H1 (cell line): ENCODE measurements around the gene ASXL1. TPM values are rescaled to one million over a fixed set of nuclear protein-coding genes. Genes with fewer than 3 reads are reported as not detected.

Experiments used
- CTCF ChIA-PET: fragments of 300-600 bp; sonication (Branson Sonifier 250); formaldehyde crosslinking; loops from one replicate; lab custom pipeline; 2021; ENCODE audit not compliant: partially characterized antibody; lab: Charles Lee
- POLR2A ChIA-PET: fragments of 300-600 bp; sonication (Branson Sonifier 250); formaldehyde crosslinking; loops from one replicate; lab custom pipeline; 2021; ENCODE audit warnings: inconsistent platforms; ENCODE audit not compliant: partially characterized antibody; lab: Charles Lee
- DNase-seq, 2 experiments: peaks; one replicate each; pipeline versions ENCODE4 v3.0.0 to v3.0.0-alpha.2; 2010 to 2022; ENCODE audit warnings: low spot score in 2 of 2, low read depth in 1 of 2, mixed read lengths in 1 of 2
- FAIRE-seq: peaks from 2 replicates; lab custom pipeline; 2011; peaks lifted over from hg19 to GRCh38; lab: Jason Lieb, UNC
- H2AFZ ChIP-seq: 2 replicates; pipeline ENCODE4 v1.8.1; 2012; ENCODE audit warnings: low read length, inconsistent platforms
- H2AK5ac ChIP-seq: 2 replicates; pipeline ENCODE4 v1.6.1; 2013; ENCODE audit warnings: low read depth, low read length
- H2BK120ac ChIP-seq: replicated peaks from 2 replicates; pipeline ENCODE3; 2013; ENCODE audit warnings: low read depth, low read length, inconsistent platforms
- H2BK12ac ChIP-seq: 2 replicates; pipeline ENCODE4 v1.6.1; 2013; ENCODE audit warnings: low read depth, low read length
- H2BK15ac ChIP-seq: 2 replicates; pipeline ENCODE4 v1.6.1; 2013; ENCODE audit warnings: low read length
- H2BK20ac ChIP-seq: 2 replicates; pipeline ENCODE4 v1.6.1; 2013; ENCODE audit warnings: low read length
- H2BK5ac ChIP-seq: 2 replicates; pipeline ENCODE4 v1.6.1; 2013; ENCODE audit warnings: low read depth, low read length
- H3K14ac ChIP-seq: 2 replicates; pipeline ENCODE4 v1.6.1; 2013; ENCODE audit warnings: inconsistent platforms; ENCODE audit not compliant: insufficient read length
- H3K18ac ChIP-seq: 2 replicates; pipeline ENCODE4 v1.6.1; 2013; ENCODE audit warnings: low read length; ENCODE audit errors: extremely low read depth
- H3K23ac ChIP-seq: 2 replicates; pipeline ENCODE4 v1.6.1; 2013; ENCODE audit warnings: inconsistent platforms; ENCODE audit not compliant: insufficient read length
- H3K23me2 ChIP-seq: 2 replicates; pipeline ENCODE4 v1.6.1; 2013; ENCODE audit warnings: low read depth, low read length
- H3K27ac ChIP-seq: 2 replicates; pipeline ENCODE4 v1.6.1; 2011; ENCODE audit warnings: low read depth, low read length, inconsistent platforms
- H3K27me3 ChIP-seq, 4 experiments: replicated peaks in 1 of 4; 1 replicate in 1 of 4; 2 replicates in 3 of 4; pipeline versions ENCODE4 v1.6.1 to v1.8.1; 2011 to 2013; ENCODE audit warnings: low read length in 3 of 4, mild to moderate bottlenecking in 3 of 4, inconsistent platforms in 2 of 4, mixed read lengths in 2 of 4, moderate library complexity in 1 of 4; ENCODE audit not compliant: control insufficient read depth in 3 of 4, insufficient read depth in 3 of 4; ENCODE audit errors: extremely low read depth in 1 of 4
- H3K36me3 ChIP-seq, 4 experiments: 2 replicates each; pipeline versions ENCODE4 v1.6.1 to v1.8.1; 2011 to 2013; ENCODE audit warnings: mild to moderate bottlenecking in 4 of 4, low read length in 3 of 4, moderate library complexity in 2 of 4, control low read depth in 1 of 4, inconsistent platforms in 1 of 4; ENCODE audit not compliant: insufficient read depth in 4 of 4, control insufficient read depth in 2 of 4
- H3K4ac ChIP-seq: replicated peaks from 2 replicates; pipeline ENCODE3; 2013; ENCODE audit warnings: low read length, low read depth, mixed read lengths, inconsistent platforms; ENCODE audit not compliant: insufficient read length
- H3K4me1 ChIP-seq, 4 experiments: replicated peaks in 1 of 4; 1 replicate in 1 of 4; 2 replicates in 3 of 4; pipeline versions ENCODE4 v1.6.1 to v1.8.1; 2011 to 2013; ENCODE audit warnings: low read length in 3 of 4, inconsistent platforms in 2 of 4, mixed read lengths in 1 of 4; ENCODE audit not compliant: insufficient read depth in 4 of 4, control insufficient read depth in 3 of 4
- H3K4me2 ChIP-seq, 2 experiments: 2 replicates each; pipeline versions ENCODE4 v1.6.1 to v1.8.1; 2011 to 2013; ENCODE audit warnings: low read depth in 2 of 2, low read length in 2 of 2, control low read depth in 1 of 2, inconsistent platforms in 1 of 2, mild to moderate bottlenecking in 1 of 2; ENCODE audit not compliant: insufficient read depth in 1 of 2
- H3K4me3 ChIP-seq, 4 experiments: fragments of 200-600, 300-600 bp in 1 of 4; sonication (generic), shearing (Covaris generic), sonication (Bioruptor Twin) in 1 of 4; 2 replicates each; pipeline versions ENCODE4 v1.5.1 to v1.8.1; 2011 to 2016; ENCODE audit warnings: low read length in 4 of 4, low read depth in 3 of 4, control low read depth in 2 of 4, inconsistent platforms in 2 of 4, mild to moderate bottlenecking in 2 of 4, mixed read lengths in 1 of 4, moderate library complexity in 1 of 4; ENCODE audit not compliant: insufficient read depth in 2 of 4; ENCODE audit errors: extremely low read depth in 1 of 4
- H3K56ac ChIP-seq: replicated peaks from 2 replicates; pipeline ENCODE3; 2013; ENCODE audit warnings: low read depth, mild to moderate bottlenecking, mixed read lengths, low read length, inconsistent platforms; ENCODE audit not compliant: insufficient read length
- H3K79me1 ChIP-seq: 2 replicates; pipeline ENCODE4 v1.6.1; 2013; ENCODE audit warnings: low read depth, low read length, control low read depth
- H3K79me2 ChIP-seq, 2 experiments: 2 replicates each; pipeline versions ENCODE4 v1.6.1 to v1.8.1; 2012 to 2013; ENCODE audit warnings: low read length in 2 of 2, mild to moderate bottlenecking in 2 of 2, inconsistent platforms in 1 of 2; ENCODE audit not compliant: insufficient read depth in 2 of 2, control insufficient read depth in 1 of 2
- H3K9ac ChIP-seq, 4 experiments: replicated peaks in 1 of 4; 1 replicate in 1 of 4; 2 replicates in 3 of 4; pipeline versions ENCODE4 v1.6.1 to v1.8.1; 2011 to 2013; ENCODE audit warnings: low read depth in 3 of 4, low read length in 3 of 4, control low read depth in 2 of 4, mild to moderate bottlenecking in 2 of 4, moderate library complexity in 2 of 4, inconsistent platforms in 1 of 4; ENCODE audit errors: extremely low read depth in 1 of 4
- H3K9me3 ChIP-seq, 2 experiments: 2 replicates each; pipeline versions ENCODE4 v1.6.1 to v1.8.1; 2012 to 2013; ENCODE audit warnings: mild to moderate bottlenecking in 2 of 2, moderate library complexity in 2 of 2, control low read depth in 1 of 2, inconsistent platforms in 1 of 2, low read depth in 1 of 2, low read length in 1 of 2, mixed read lengths in 1 of 2; ENCODE audit not compliant: insufficient read depth in 2 of 2
- H4K20me1 ChIP-seq, 2 experiments: replicated peaks in 1 of 2; 2 replicates each; pipeline versions ENCODE3 to v1.8.1; 2011 to 2013; ENCODE audit warnings: inconsistent platforms in 2 of 2, low read length in 2 of 2, mild to moderate bottlenecking in 1 of 2; ENCODE audit not compliant: insufficient read depth in 2 of 2, control insufficient read depth in 1 of 2
- H4K5ac ChIP-seq: 2 replicates; pipeline ENCODE4 v1.6.1; 2013; ENCODE audit warnings: low read length, low read depth, mixed read lengths, inconsistent platforms; ENCODE audit not compliant: insufficient read length
- H4K8ac ChIP-seq: 2 replicates; pipeline ENCODE4 v1.8.0; 2013; ENCODE audit warnings: mild to moderate bottlenecking, moderate library complexity, low read length, inconsistent platforms; ENCODE audit not compliant: insufficient read depth; ENCODE audit errors: extremely low read depth
- H4K91ac ChIP-seq: replicated peaks from 2 replicates; pipeline ENCODE3; 2013; ENCODE audit warnings: low read length, mixed read lengths, inconsistent platforms; ENCODE audit not compliant: insufficient read length
- BACH1 ChIP-seq: IDR thresholded peaks from 2 replicates; pipeline ENCODE4 v1.6.1; 2012; ENCODE audit warnings: low read length, improper control_type of control experiment
- JUN ChIP-seq: IDR thresholded peaks from 2 replicates; pipeline ENCODE4 v1.6.1; 2011; ENCODE audit warnings: low read depth, mild to moderate bottlenecking, improper control_type of control experiment, low read length
- KDM4A ChIP-seq: IDR thresholded peaks from one replicate; pipeline ENCODE4 v1.7.1; 2012; ENCODE audit warnings: low read depth, mild to moderate bottlenecking, moderate library complexity, low read length, inconsistent platforms; ENCODE audit not compliant: severe bottlenecking
- MAX ChIP-seq: IDR thresholded peaks from 2 replicates; pipeline ENCODE4 v1.6.1; 2012; ENCODE audit warnings: inconsistent platforms
- POLR2A ChIP-seq, 2 experiments: IDR thresholded peaks; 1 replicate in 1 of 2; 2 replicates in 1 of 2; pipeline ENCODE4 v1.6.1; 2011; ENCODE audit warnings: low read depth in 2 of 2, low read length in 2 of 2, mild to moderate bottlenecking in 2 of 2; ENCODE audit errors: control extremely low read depth in 1 of 2
- SP2 ChIP-seq: IDR thresholded peaks from 2 replicates; pipeline ENCODE4 v1.6.1; 2012; ENCODE audit warnings: mild to moderate bottlenecking, low read length, inconsistent platforms
- SUZ12 ChIP-seq: fragments of 200-600 bp; sonication (generic); IDR thresholded peaks from 2 replicates; pipeline ENCODE4 v1.6.1; 2012; ENCODE audit warnings: mild to moderate bottlenecking, inconsistent platforms, low read length, moderate library complexity, mixed read lengths
- WGBS, 2 experiments: shearing (Covaris generic) in 1 of 2; methylation state at CpG; one replicate each; pipeline versions ENCODE4 v1.1.6 to v1.1.7; 2013 to 2015; ENCODE audit warnings: low lambda C conversion rate in 2 of 2, mixed read lengths in 2 of 2, inconsistent platforms in 1 of 2, low coverage in 1 of 2, missing lambda C conversion rate in 1 of 2; ENCODE audit not compliant: insufficient replicate concordance in 2 of 2, insufficient coverage in 1 of 2, insufficient read length in 1 of 2; ENCODE audit errors: extremely low coverage in 1 of 2, missing lambda C conversion rate in 1 of 2; 5-methylcytosine and 5-hydroxymethylcytosine counted together
- polyA plus RNA-seq, 7 experiments: library from polyadenylated mRNA; depleted of rRNA in 3 of 7; stranded (reverse) in 5 of 7; unstranded in 2 of 7; fragments of >200 nt in 5 of 7; fragments of 200-250 nt in 2 of 7; gene quantifications; 1 replicate in 5 of 7; 2 replicates in 1 of 7; 4 replicates in 1 of 7; pipeline versions ENCODE4 v1.2.1 to v1.2.3, GENCODE V29; 2011 to 2013; ENCODE audit warnings: missing spikeins in 2 of 7, mixed read lengths in 2 of 7
- total RNA-seq: library from RNA; stranded (reverse); fragmentation: NEBNext Ultra II Directional; extraction: Animal tissue kit (Norgen Biotek cat#: 25700); gene quantifications from 2 replicates; pipeline ENCODE4 v1.2.1, GENCODE V29; 2021

The ASXL1 gene
- total and polyA plus RNA-seq, 2 of the 8 experiments (the other 6 are each of a cell fraction or from before 2014, with no cell fraction given), result 10.6 to 26.5 TPM

- no peak overlapping the region for H2BK15ac ChIP-seq
- POLR2A ChIA-PET, result interaction anchor here (0.6 to 1.0 kb wide), 2 partner anchors 16 to 19 kb away, joined by 3 read pairs; no protein-coding TSS in a partner anchor
- H2AK5ac ChIP-seq, result no peak overlapping the region
- peaks cover 0 to 5% (median 3%) of the 10 kb centered on the region in 4 experiments; a peak in 2 of 7 replicates for H3K4me1 ChIP-seq
- H3K56ac ChIP-seq, result no peak overlapping the region
- no peak overlapping the region for H3K4me2 ChIP-seq
- H4K20me1 ChIP-seq, result peaks cover 2 to 9% of the 10 kb centered on the region in 2 experiments
- no peak overlapping the region for H4K5ac ChIP-seq
- TF ChIP-seq MAX (no peak), BACH1 (no peak), JUN (no peak), SP2 (no peak), SUZ12 (no peak), POLR2A (IDR thresholded peaks at IDR 0.05; ENCODE audit: control extremely low read depth in 1 of 2, low read depth in 2 of 2, low read length in 2 of 2) (no peak), KDM4A (no peak)
- TF ChIP-seq, all 59 proteins: peak for 0
- Histone ChIP-seq H2BK12ac (no peak overlapping the region), H2BK20ac (no peak overlapping the region), H2BK120ac (no peak overlapping the region), H3K23ac (no peak overlapping the region), H2BK5ac (no peak overlapping the region), H3K27ac (no peak overlapping the region), H3K4me3 (no peak overlapping the region), H4K8ac (no peak overlapping the region), H3K27me3 (no peaks in the 10 kb centered on the region), H3K4ac (no peak overlapping the region), H3K18ac (no peak overlapping the region), H3K23me2 (no peaks in the 10 kb centered on the region), H3K14ac (no peak overlapping the region), H3K79me2 (no peaks in the 10 kb centered on the region), H3K36me3 (peaks cover 0 to 15% (median 6%) of the 10 kb centered on the region in 4 experiments; a peak in 4 of 8 replicates), H3K9ac (no peak overlapping the region), H4K91ac (no peak overlapping the region), H2AFZ (no peak overlapping the region), H3K79me1 (no peaks in the 10 kb centered on the region; the same call in 1 of the 2 replicates), H3K9me3 (no peaks in the 10 kb centered on the region)
- WGBS, 2 experiments, result 85% methylated on average over 6 of the region's 6 CpGs; no CpG with 5 or more reads in 1 of the 2 experiments
- DNase-seq (no peak), FAIRE-seq (no peak)
- CTCF ChIA-PET, result interaction anchor here (0.7 to 1.7 kb wide), 8 partner anchors 8 to 298 kb away, joined by 3 to 9 read pairs (median 4); no protein-coding TSS in a partner anchor
Observed at GRCh38 chr20:32440069-32440757, 82.1 kb downstream of the ASXL1 start.
